Stimulated activated CD4-positive, alpha-beta T cell treated with anti-CD3 and anti-CD28 coated beads, Interleukin-1b, Interleukin-23, amount 100 ng/mL, for 24 hours (primary cell): ENCODE data around the gene TFCP2.
"Not testable (repeated sequence)": the region's sequence is repeated elsewhere in the genome, so short reads cannot be mapped to it uniquely, and the experiment has no call there.

Experiments used
- DNase-seq, 4 experiments: peaks; one replicate each; pipeline ENCODE4 v3.0.0-alpha.2; 2020; ENCODE audit warnings: low read depth in 4 of 4, low spot score in 1 of 4

The TFCP2 gene

DNA sequence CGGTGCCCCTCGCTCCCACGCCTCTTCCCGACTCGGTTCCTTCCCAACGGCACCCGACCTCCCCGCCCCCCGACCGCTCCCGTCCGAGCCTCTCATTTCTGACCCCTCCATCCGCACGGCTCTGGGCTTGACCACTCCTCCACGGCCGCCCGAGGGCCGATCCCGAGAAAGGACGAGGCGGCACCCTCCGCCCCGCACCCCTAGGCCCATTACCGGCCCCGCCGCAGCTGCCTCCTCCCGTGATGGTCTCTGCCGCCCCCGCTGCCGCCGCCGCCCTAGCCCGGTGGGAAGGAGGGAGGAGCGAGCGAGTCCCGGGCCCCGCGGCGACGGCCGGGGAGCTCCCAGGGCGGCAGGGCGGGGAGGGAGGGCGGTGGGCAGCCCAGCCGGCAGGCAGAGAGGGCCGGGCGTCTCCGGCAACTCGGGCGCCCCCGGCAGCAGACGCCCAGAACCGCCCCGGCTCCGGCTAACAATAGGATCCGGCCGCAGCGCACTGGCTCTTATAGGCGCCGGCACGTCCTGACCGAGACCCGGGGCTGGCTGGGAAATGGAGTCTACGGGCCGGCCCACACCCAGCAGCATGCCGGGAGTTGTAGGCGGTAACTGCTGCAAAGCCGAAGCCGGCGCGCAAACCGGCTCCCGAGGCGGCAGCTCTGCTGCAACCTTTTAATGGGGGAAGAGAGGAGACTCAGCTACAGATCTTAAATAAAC, 89.7 kb downstream of the TFCP2 start, which contains the start of gene CSRNP2:
Gene CSRNP2 (minus strand): TSS at position 471 of the 708 bp plus-strand sequence. CDS start 7,035 bp downstream, outside the sequence.
- DNase-seq: peak; percentile 77 to 92 (median 90)

DNA sequence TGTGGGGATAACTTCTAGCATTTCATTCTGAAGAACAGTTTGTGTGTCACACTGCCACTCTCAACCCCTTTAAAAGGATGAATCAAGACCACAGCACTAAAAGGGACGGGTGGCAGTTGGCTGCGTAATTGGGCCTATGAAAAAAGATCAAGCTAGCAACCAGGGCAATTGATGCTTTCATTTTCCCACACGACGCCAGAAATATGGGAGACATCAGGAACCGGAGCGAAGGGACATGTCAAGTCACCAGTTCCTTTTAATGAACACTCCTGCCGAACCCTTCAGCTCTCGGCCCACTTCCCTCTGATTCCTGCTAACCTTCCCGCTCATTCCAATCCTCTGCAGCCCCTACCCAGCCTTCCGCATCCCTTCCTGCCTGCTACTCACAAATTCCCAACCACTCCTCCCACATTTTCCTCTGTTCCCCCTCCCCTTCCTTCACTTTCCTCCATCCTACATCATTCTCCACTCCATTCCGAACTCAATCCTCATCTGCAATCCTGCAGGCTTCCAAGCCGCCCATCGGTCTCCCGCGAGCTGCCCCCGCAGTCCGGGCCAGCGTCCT, 90.3 kb downstream of the TFCP2 start:
- no peak for DNase-seq

DNA sequence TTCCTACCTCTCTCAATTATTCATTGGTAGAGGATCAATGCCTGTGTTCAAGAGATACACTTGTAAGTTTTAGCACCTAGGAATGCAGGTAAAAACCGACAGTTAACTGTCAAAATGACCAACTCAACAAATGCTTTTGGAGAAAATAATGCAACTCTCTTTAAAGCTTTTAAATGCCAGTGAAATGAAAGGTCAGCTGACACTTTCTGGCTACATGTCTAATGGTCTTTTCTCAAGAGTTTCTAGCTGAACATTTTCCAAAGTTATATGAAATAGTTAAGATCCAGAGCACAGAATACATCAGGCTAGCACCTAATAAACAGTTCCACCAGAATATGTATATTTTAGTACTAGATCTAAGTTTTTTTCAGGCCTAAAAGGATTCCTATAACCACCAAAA, 91.5 kb downstream of the TFCP2 start:
- DNase-seq: no peak

- DNase-seq: no peak
These were observed 92.8 kb downstream of the TFCP2 start for GRCh38 chr12:51080136-51080535.

GRCh38 chr12:51078866-51079265, 94.1 kb downstream of the TFCP2 start:
- not testable (repeated sequence) for DNase-seq

DNA sequence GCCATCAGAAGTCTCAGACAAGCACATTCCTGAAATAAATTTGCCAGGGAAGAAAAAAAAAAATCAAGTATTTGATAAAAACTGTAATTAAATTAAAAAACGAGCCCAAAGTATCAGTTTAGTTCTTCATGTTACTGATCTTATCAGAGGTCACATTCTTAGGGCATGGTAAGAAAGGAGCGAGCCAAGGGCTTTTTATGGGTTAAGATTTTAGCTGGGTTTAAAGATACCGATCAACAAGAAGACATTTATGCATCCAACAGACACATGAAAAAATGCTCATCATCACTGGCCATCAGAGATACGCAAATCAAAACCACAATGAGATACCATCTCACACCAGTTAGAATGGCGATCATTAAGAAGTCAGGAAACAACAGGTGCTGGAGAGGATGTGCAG, 94.6 kb downstream of the TFCP2 start:
- DNase-seq: not testable (repeated sequence)

- no peak for DNase-seq
These were observed 95.0 kb downstream of the TFCP2 start for GRCh38 chr12:51077930-51078329.

DNA sequence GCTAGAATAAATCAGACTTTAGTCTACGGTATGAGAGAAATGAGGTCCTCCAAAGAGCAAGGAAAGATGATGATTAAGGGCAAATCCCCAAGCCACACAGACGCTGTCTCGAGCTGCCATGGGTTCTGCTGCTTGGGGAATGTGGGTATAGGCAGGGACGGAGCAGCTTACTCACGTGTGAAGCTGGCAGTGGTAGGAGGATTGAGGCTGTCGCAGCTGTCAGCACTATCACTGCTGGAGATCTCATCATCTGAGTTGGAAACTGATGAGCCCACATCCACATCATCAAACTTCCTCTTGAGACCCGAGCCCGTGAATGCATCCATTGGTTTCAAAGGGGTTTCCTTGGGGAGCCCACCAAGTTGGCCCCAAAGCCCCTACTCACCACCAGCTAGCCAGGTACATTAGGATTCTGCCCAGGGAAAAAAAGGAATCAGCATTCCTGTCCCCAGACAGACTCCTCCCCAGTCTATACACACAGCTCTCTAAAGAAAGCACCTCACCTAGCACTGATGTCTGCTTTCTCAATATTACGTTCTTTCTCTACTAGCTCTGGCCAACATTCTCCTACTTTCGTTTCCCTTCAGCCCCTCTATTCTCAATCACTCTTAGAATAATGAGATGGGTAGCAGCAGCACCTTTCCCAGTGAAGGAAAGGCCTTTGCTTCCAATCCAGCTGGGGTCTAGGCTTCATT, 96.6 kb downstream of the TFCP2 start:
- no peak for DNase-seq

DNA sequence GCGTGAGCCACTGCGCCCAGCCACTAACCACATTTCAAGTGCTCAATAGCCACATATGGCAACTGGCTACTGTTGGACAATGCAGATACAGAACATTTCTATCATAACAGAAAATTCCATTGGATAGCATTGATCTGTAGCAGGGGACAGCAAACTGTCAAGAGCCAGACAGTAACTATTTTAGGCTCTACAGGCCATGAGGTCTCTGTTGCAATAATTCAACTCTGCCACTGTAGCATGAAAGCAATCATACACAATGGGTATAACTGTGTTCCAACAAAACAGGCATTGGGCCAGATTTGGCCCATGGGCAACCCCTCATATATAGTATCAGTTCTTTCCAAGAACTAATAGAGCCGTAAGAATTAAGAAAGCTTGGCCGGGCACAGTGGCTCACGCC, 97.5 kb downstream of the TFCP2 start:
- no peak for DNase-seq

- DNase-seq: no peak
These were observed 101.3 kb downstream of the TFCP2 start for GRCh38 chr12:51071663-51072062.

DNA sequence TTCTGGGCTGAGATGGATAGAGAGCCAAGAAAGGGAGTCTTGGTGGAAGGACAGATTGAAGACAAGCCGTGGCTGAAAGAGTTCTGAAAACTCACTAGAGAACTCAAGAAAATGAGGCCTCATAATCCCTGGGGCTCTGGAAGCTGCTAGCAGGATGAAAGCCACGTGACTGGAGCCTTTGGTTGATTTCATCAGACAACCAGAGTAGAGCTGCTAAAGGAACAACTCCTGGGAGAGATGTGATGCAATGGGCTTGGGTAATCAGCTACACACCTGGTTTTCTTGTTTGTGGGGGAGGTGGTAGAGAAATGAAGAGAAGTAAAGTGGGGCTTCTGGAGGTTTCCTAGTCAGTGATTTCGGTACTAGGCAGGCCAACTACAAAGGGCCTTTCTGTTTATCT, 102.9 kb downstream of the TFCP2 start:
- no peak for DNase-seq

DNA sequence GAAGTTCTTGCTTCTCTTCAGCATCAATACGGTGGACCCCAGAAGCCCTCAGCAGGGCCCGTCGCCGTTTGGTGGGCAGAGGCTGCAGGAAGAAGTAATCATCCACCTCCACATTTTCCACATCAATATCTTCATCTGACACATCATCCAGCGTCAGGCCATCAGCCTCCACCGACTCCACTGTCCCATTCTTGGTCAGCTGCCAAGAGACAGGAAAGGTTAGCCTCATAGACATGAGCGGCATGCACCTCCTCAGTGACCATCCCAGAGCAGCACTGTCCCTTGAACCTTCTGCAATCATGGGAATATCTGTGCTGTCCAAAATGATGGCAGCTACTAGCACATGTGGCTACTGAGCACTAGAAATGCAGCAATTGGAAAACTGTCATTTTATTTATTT, 105.2 kb downstream of the TFCP2 start:
- no peak for DNase-seq

DNA sequence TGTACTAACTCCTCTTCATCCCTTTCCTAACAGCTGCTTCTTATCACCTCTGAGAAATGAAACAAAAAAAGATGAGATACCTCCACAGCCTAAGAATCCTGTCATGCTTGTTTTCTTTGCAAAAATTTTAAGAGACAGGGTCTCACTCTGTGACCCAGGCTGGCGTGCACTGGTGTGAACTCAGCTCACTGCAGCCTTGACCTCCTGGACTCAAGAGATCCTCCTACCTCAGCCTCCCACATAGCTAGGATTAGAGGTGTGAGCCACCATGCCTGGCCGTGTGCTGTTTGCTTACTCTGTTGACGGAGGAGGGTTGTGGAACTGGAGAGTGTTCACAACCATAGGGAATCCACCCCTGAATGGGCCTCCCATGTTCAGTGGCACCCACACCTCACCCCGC, 105.7 kb downstream of the TFCP2 start:
- no peak for DNase-seq

DNA sequence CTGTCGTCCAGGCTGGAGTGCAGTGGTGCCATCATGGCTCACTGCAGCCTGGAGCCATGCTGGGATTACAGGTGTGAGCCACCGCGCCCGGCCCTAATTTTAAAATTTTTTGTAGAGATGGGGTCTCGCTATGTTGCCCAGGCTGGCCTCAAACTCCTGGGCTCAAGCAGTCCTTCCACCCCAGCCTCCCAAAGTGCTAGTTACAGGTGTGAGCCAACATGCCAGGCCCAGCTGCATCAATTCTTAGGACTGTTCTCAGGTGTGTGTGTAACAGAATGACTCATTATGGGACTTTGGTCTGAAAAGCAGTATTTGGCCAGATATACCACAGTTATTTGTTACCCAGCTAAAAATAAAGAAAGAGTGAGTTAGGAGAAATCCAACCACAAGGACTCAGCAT, 107.4 kb downstream of the TFCP2 start:
- DNase-seq: no peak

- DNase-seq: no peak
These were observed 110.1 kb downstream of the TFCP2 start for GRCh38 chr12:51062631-51063397.

DNA sequence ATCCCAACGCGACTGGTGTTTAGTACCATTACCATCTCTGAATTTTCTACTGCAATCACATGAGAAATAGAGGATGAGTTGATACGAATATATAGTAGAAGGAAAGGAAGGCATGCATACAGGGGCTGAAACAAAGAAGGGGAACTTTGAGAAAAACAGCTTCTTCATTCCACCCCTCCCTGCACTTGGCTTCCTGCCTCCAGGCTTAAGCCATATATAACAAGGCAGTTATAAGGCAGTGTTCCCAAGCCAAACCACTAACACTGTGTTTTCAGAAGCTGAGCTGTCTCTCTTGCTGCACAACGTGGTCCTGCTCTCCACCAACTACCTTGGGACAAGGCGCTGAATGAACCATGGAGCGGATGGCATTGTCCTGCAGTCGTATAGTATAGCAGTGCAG, 113.8 kb downstream of the TFCP2 start:
- no peak for DNase-seq

- DNase-seq: no peak
These were observed 116.7 kb downstream of the TFCP2 start for GRCh38 chr12:51056242-51056641.

DNA sequence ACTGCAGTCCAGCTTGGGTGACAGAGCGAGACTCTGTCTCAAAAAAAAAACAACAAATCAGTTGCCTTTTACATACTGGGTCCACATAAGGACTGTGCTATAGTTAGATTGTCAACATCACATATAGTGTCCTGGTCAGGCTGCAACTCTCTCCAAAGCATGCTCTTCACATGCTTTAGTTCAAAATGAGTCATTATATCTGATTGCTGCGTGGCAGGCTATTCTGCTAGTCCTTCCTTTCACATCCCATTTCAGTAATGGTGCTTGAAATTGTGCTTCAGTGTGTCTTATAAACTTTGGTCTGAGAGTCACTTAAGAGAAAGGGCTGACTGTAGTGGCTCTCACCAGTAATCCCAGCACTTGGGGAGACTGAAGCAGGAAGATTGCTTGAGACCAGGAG, 117.9 kb downstream of the TFCP2 start:
- DNase-seq: no peak

GRCh38 chr12:51051787-51052186, 121.1 kb downstream of the TFCP2 start:
- no peak for DNase-seq

DNA sequence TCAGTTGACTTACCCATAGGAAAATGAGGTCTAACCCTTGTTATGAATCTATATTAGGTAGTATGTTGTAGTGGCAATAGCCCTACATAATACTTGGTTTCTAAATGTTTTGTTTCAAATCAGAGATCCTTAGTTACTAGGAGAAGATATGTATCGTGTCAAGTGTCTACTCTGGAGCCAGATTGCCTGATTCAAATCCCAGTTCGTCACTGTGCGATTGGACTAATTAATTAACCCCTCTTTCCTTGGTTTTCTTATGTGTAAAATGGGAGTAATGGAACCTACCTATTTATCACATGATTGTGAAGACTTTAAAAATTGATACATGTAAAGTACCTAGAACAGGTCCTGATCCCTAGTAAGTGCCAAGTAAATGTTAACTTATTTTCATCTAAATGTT, 123.4 kb downstream of the TFCP2 start:
- no peak for DNase-seq

GRCh38 chr12:51048661-51049251, 124.2 kb downstream of the TFCP2 start:
- DNase-seq: no peak
